Hematopoietic multipotent progenitor cell treated with erythropoietin and hydrocortisone succinate and interleukin-3 and kit ligand, for 6 days (in vitro differentiated cells): ENCODE measurements around the gene PCDHGB7.
"Not testable (repeated sequence)": the region's sequence is repeated elsewhere in the genome, so short reads cannot be mapped to it uniquely, and the experiment has no call there.

Experiments
- DNase-seq: peaks from one replicate; pipeline ENCODE4 v3.0.0-alpha.2; 2015

PCDHGB7 gene

DNA sequence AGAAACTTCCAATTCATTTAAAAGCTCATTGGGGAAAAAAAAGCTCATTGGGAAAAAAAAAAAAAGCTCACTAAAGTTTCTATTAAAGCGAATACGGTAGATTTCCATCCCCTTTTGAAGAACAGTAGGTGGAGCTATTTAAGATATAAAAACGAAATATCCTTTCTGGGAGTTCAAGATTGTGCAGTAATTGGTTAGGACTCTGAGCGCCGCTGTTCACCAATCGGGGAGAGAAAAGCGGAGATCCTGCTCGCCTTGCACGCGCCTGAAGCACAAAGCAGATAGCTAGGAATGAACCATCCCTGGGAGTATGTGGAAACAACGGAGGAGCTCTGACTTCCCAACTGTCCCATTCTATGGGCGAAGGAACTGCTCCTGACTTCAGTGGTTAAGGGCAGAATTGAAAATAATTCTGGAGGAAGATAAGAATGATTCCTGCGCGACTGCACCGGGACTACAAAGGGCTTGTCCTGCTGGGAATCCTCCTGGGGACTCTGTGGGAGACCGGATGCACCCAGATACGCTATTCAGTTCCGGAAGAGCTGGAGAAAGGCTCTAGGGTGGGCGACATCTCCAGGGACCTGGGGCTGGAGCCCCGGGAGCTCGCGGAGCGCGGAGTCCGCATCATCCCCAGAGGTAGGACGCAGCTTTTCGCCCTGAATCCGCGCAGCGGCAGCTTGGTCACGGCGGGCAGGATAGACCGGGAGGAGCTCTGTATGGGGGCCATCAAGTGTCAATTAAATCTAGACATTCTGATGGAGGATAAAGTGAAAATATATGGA lies 13.0 kb downstream of the PCDHGB7 start, which contains the start of gene PCDHGA12:
Gene PCDHGA12 (plus strand): TSS at position 176 of the 782 bp plus-strand sequence. CDS start 253 bp downstream, at position 429.
- peak; percentile 72 for DNase-seq

DNA sequence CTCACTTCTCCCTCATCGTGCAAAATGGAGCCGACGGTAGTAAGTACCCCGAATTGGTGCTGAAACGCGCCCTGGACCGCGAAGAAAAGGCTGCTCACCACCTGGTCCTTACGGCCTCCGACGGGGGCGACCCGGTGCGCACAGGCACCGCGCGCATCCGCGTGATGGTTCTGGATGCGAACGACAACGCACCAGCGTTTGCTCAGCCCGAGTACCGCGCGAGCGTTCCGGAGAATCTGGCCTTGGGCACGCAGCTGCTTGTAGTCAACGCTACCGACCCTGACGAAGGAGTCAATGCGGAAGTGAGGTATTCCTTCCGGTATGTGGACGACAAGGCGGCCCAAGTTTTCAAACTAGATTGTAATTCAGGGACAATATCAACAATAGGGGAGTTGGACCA lies 13.8 kb downstream of the PCDHGB7 start:
- no peak for DNase-seq

DNA sequence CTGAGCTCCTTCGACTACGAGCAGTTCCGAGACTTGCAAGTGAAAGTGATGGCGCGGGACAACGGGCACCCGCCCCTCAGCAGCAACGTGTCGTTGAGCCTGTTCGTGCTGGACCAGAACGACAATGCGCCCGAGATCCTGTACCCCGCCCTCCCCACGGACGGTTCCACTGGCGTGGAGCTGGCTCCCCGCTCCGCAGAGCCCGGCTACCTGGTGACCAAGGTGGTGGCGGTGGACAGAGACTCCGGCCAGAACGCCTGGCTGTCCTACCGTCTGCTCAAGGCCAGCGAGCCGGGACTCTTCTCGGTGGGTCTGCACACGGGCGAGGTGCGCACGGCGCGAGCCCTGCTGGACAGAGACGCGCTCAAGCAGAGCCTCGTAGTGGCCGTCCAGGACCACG lies 14.8 kb downstream of the PCDHGB7 start:
- DNase-seq = not testable (repeated sequence)

GRCh38 chr5:141432726-141433125 lies 15.2 kb downstream of the PCDHGB7 start:
- not testable (repeated sequence) for DNase-seq

DNA sequence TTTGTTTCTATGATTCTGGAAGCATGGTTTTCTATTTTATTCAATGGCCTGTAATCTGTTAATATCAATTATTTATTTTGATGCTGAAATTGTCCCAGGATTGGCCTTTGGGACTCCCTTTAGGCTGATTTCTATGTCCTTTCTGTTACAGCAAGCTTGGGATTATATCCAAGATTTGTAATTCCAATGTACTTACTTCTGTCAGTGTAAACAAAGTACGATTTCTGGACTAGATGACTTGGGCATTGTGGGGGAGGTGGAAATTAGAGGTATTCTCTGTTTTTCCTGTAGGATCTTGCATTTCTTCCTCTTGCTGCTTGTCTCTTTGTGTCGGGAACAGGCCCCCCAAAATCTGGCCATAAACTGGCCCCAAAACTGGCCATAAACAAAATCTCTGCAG lies 16.5 kb downstream of the PCDHGB7 start:
- no peak for DNase-seq

DNA sequence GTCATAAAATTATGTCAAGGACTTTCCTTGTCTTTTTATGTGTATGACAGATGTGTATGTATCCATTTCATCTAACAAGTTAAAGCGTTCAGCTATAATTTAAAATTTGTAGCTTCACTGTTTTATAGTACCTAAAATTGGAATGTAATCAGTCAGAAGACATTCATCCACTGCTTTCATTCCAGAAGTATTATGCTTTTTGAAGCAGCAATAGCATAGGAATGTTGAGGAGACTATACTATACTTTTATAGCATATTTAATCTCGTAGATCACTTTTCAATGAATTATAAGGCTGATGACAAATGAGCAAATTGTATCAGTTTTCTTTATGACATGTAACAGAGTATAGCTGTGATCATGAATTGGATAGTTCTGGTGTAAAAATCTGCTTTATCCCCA lies 19.7 kb downstream of the PCDHGB7 start:
- DNase-seq = no peak

DNA sequence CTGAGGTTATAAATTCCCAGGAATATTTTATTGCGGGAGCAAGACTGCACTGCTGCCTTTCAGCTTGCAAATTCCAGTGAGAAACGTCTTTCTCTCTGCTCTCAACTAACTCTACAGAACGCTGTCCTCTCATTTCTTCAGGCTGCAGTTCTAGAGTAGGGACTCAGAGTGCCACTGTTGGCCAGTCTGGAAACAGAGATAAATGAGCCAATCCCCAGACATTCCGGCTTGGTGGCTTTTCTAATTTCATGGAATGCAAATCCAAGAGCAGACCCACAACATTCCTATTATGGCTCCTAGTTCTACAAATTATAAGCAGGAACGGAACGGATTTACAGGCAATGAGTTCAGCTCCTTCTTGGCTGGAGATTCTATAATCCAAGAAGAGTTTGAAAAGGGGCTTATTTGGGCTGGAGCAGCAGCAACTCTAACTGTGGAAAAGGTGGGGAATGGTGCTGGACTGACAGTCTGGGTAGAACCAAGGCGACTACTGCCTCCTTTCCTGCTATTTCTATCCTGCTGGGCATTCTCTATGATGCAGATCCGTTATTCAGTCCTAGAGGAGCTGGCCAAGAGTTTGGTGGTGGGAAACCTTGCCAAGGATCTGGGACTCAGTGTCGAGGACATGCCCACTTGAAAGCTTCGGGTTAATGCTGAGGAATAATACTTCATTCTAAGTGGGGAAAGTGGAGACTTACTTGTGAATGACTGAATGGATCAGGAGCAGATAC lies 22.1 kb downstream of the PCDHGB7 start:
- DNase-seq = no peak

DNA sequence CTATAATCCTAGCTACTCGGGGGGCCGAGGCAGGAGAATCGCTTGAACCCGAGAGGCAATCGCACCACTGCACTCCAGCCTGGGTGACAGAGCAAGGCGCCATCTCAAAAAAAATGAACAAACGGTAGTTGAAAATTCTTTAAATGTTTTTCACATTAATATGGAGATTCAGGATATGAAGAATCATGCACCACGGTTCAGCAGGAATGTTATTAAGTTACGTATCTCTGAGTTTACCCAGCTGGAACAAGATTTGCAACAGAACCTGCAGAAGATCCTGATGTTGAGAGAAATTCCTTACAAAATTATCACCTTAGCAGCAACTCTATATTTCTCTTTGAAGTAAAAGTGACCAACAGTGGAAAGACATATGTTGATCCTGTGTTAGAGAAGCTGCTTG lies 22.9 kb downstream of the PCDHGB7 start:
- DNase-seq = no peak

GRCh38 chr5:141441571-141442170 lies 24.2 kb downstream of the PCDHGB7 start:
- DNase-seq = no peak

DNA sequence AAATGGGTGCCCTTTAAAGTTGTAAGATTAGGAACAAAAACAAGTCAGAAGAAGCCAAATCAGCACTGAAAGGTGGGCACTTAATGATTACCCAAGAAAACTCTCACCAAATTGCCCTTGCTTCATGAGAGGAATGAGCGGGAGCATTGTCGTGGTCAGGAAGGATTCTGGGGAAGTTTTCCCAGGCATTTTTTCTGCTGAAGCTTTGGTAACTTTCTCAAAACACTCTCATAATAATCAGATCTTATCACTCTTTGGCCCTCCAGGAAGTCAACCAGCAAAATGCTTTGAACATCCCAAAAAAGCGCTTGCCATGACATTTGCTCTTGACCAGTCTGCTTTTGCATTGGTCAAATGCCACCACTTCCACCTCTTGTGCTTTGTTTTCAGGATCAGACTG lies 47.9 kb downstream of the PCDHGB7 start:
- no peak for DNase-seq
